Fibroblast of lung (primary cell): ENCODE measurements around the gene DDX53. TPM values are rescaled to one million over a fixed set of nuclear protein-coding genes. Genes with fewer than 3 reads are reported as not detected.

Experiments used
- DNase-seq, 2 donors: peaks; one replicate each; pipeline versions ENCODE4 v3.0.0 to v3.0.0-alpha.2; 2010; ENCODE audit warnings: low read depth in 2 of 2
- H2AFZ ChIP-seq: 2 replicates; pipeline ENCODE4 v1.5.1; 2012; ENCODE audit warnings: low read length, control low read depth, inconsistent platforms
- H3K27ac ChIP-seq: 2 replicates; pipeline ENCODE4 v1.5.1; 2011; ENCODE audit warnings: low read length, control low read depth; ENCODE audit not compliant: insufficient read depth
- H3K27me3 ChIP-seq: 2 replicates; pipeline ENCODE4 v1.5.1; 2011; ENCODE audit warnings: mild to moderate bottlenecking, low read length; ENCODE audit not compliant: control insufficient read depth, insufficient read depth
- H3K36me3 ChIP-seq: 2 replicates; pipeline ENCODE4 v1.5.1; 2011; ENCODE audit warnings: low read length; ENCODE audit not compliant: control insufficient read depth, insufficient read depth
- H3K4me1 ChIP-seq: 2 replicates; pipeline ENCODE4 v1.5.1; 2011; ENCODE audit warnings: low read length; ENCODE audit not compliant: control insufficient read depth, insufficient read depth; ENCODE audit errors: extremely low read depth
- H3K4me2 ChIP-seq: 2 replicates; pipeline ENCODE4 v1.5.1; 2011; ENCODE audit warnings: low read length, control low read depth; ENCODE audit not compliant: insufficient read depth; ENCODE audit errors: extremely low read depth
- H3K4me3 ChIP-seq, 4 experiments: fragments of 200-600 bp in 1 of 4; sonication (generic) in 1 of 4; replicated peaks in 1 of 4; 2 replicates each; pipeline ENCODE4 v1.5.1; 2011 to 2016; ENCODE audit warnings: low read length in 4 of 4, low read depth in 3 of 4, mild to moderate bottlenecking in 3 of 4, control low read depth in 2 of 4, inconsistent platforms in 1 of 4, mixed read lengths in 1 of 4; ENCODE audit not compliant: insufficient read depth in 1 of 4; ENCODE audit errors: control extremely low read depth in 1 of 4
- H3K79me2 ChIP-seq: 2 replicates; pipeline ENCODE4 v1.5.1; 2012; ENCODE audit warnings: mild to moderate bottlenecking, low read length, inconsistent platforms; ENCODE audit not compliant: control insufficient read depth, insufficient read depth
- H3K9ac ChIP-seq: 2 replicates; pipeline ENCODE4 v1.5.1; 2011; ENCODE audit warnings: mild to moderate bottlenecking, low read length, control low read depth; ENCODE audit not compliant: insufficient read depth
- H3K9me3 ChIP-seq: 2 replicates; pipeline ENCODE4 v1.5.1; 2012; ENCODE audit warnings: low read depth, low read length; ENCODE audit not compliant: control insufficient read depth, insufficient read depth
- H4K20me1 ChIP-seq: 2 replicates; pipeline ENCODE4 v1.5.1; 2011; ENCODE audit warnings: low read length; ENCODE audit not compliant: control insufficient read depth, insufficient read depth; ENCODE audit errors: extremely low read depth
- CTCF ChIP-seq, 2 donors: IDR thresholded peaks in 1 of 2; conservative IDR thresholded peaks in 1 of 2; 1 replicate in 1 of 2; 2 replicates in 1 of 2; pipeline ENCODE4 v1.5.1; 2011 to 2012; ENCODE audit warnings: low read length in 2 of 2, control low read depth in 1 of 2, inconsistent platforms in 1 of 2, low read depth in 1 of 2, mild to moderate bottlenecking in 1 of 2
- EZH2 ChIP-seq: IDR thresholded peaks from 2 replicates; pipeline ENCODE4 v1.5.1; 2012; ENCODE audit warnings: low read length, control low read depth, mild to moderate bottlenecking; ENCODE audit errors: missing control alignments
- polyA plus RNA-seq, 2 donors: library from polyadenylated mRNA; depleted of rRNA in 1 of 2; stranded (reverse) in 1 of 2; unstranded in 1 of 2; fragments of >200 nt; gene quantifications; 2 replicates each; pipeline ENCODE4 v1.2.1, GENCODE V29; 2011 to 2012; ENCODE audit warnings: missing spikeins in 1 of 2
- total RNA-seq: library from RNA; depleted of rRNA; stranded (reverse); fragments of >200 nt; gene quantifications from 2 replicates; pipeline ENCODE4 v1.2.1, GENCODE V29; 2014

Gene DDX53
- total and polyA plus RNA-seq, 2 donors (not counting 1 experiment from before 2014, with no cell fraction given), result not detected

GRCh38 chrX:22987452-22987851 lies 12.3 kb upstream of the DDX53 start:
- H3K36me3 ChIP-seq, result no peaks in the 10 kb centered on the region
- DNase-seq, result peak in 1 of 2 donors; percentile 65
- no peaks in the 10 kb centered on the region for H3K27me3 ChIP-seq
- H3K4me3 ChIP-seq, result no peak overlapping the region
- H3K9me3 ChIP-seq, result no peaks in the 10 kb centered on the region
- no peaks in the 10 kb centered on the region for H4K20me1 ChIP-seq
- no peak overlapping the region for H3K4me2 ChIP-seq
- TF ChIP-seq EZH2 (no peak), CTCF (conservative IDR thresholded peaks at IDR 0.05 in 1 of 2, IDR thresholded peaks at IDR 0.05 in 1 of 2; ENCODE audit: low read depth in 1 of 2, low read length in 2 of 2) (no peak)
- no peaks in the 10 kb centered on the region for H3K4me1 ChIP-seq
- H3K9ac ChIP-seq, result no peak overlapping the region
- H3K27ac ChIP-seq, result no peak overlapping the region
- no peaks in the 10 kb centered on the region for H3K79me2 ChIP-seq
- H2AFZ ChIP-seq, result no peak overlapping the region

- no peak overlapping the region for H3K9ac ChIP-seq
- H3K4me3 ChIP-seq, result no peak overlapping the region
- no peaks in the 10 kb centered on the region for H3K79me2 ChIP-seq
- H4K20me1 ChIP-seq, result no peaks in the 10 kb centered on the region
- no peak overlapping the region for H3K27ac ChIP-seq
- H3K4me2 ChIP-seq, result no peak overlapping the region
- H3K9me3 ChIP-seq, result no peaks in the 10 kb centered on the region
- TF ChIP-seq CTCF (conservative IDR thresholded peaks at IDR 0.05 in 1 of 2, IDR thresholded peaks at IDR 0.05 in 1 of 2; ENCODE audit: low read depth in 1 of 2, low read length in 2 of 2) (no peak), EZH2 (no peak)
- no peaks in the 10 kb centered on the region for H3K36me3 ChIP-seq
- no peaks in the 10 kb centered on the region for H3K4me1 ChIP-seq
- no peak overlapping the region for H2AFZ ChIP-seq
- H3K27me3 ChIP-seq, result no peaks in the 10 kb centered on the region
- DNase-seq, result peak; percentile 47 to 56
Observed at GRCh38 chrX:23003116-23003515, 3.4 kb downstream of the DDX53 start.

- DNase-seq, result peak; percentile 49 to 59
- no peak for TF ChIP-seq EZH2
- peak; percentile 40 to 50 for TF ChIP-seq CTCF (conservative IDR thresholded peaks at IDR 0.05 in 1 of 2, IDR thresholded peaks at IDR 0.05 in 1 of 2; ENCODE audit: low read depth in 1 of 2, low read length in 2 of 2)
Observed at GRCh38 chrX:23008431-23009099, 8.8 kb downstream of the DDX53 start.

More at GRCh38 chrX:23008431-23009099, 8.8 kb downstream of the DDX53 start:
- Histone ChIP-seq H3K9me3 (no peaks in the 10 kb centered on the region), H3K36me3 (no peaks in the 10 kb centered on the region), H3K9ac (no peak overlapping the region), H3K4me2 (no peak overlapping the region), H2AFZ (no peak overlapping the region), H4K20me1 (no peaks in the 10 kb centered on the region), H3K79me2 (no peaks in the 10 kb centered on the region), H3K4me1 (no peaks in the 10 kb centered on the region), H3K27ac (no peak overlapping the region), H3K27me3 (no peaks in the 10 kb centered on the region), H3K4me3 (no peak overlapping the region)
